Activated CD4-positive, CD25-positive, alpha-beta regulatory T cell (primary cell): ENCODE measurements around the gene CDH4.

Experiments
- DNase-seq, 4 experiments: peaks; one replicate each; lab custom pipeline; 2025; lab: John Stamatoyannopoulos, UW

Gene CDH4

DNA sequence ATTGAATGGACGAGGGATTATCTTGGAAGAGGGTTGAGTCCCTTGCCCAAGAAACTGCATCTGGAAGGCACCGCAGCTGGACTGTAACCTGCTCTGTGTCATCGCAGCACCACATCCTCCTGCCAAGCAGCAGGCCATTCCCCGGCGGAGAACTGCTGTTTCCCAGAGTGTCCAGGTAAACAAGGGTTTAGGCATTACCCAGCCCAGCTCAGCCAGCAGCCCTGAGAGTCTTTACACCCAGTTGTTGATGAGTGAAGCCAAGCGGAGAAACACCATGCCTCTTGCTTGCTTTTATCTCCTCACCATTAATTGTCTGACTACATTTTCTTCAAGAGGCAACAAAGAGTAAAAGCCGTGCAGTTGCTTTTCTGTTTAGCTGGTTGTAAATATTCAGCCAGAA lies 104.1 kb downstream of the CDH4 start:
- DNase-seq = no peak

- no peak for DNase-seq
Observed at GRCh38 chr20:61357119-61357518, 105.1 kb downstream of the CDH4 start.

DNA sequence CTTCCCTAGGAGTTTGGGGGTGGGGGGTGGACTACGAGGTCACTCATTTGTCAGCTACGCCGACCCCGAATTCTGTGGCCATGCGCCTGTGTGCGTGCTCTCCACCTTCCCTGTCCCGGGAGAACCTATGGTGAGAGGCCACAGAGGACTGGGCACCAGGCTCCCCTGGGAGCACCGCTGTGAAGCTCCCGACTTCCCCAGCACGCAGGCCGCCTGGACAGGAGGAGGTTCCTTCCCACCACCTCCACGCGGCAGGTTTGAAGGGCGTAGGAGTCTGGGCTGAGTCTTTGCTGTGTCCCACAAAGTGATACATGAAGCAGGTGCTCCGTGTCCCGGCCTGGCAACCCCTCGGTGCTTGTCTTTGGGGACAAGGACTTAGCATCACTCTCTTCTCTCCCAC lies 107.2 kb downstream of the CDH4 start:
- DNase-seq = no peak

- DNase-seq = no peak
Observed at GRCh38 chr20:61360296-61360695, 108.2 kb downstream of the CDH4 start.

DNA sequence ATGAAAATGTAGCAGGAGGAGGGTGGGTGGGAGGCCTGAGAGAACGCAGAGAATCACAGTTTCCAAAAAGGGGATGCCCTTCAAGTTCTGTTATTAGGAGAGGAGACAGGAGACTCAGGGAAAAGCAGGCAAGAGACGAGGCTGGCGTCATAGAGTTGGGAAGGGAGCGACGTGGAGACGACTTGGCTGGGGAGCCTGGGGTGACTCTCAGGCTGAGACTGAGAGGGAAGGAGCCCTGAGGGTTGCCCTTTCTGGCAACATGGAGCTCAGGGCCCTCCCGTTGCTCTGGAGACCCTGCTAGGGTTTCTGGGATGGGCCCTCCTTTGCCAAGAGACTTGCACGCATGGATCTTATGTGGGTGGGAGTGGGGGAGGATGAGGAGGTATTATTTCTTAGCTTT lies 108.9 kb downstream of the CDH4 start:
- no peak for DNase-seq

- DNase-seq = no peak
Observed at GRCh38 chr20:61361501-61361900, 109.4 kb downstream of the CDH4 start.

- DNase-seq = no peak
Observed at GRCh38 chr20:61364147-61364546, 112.1 kb downstream of the CDH4 start.

DNA sequence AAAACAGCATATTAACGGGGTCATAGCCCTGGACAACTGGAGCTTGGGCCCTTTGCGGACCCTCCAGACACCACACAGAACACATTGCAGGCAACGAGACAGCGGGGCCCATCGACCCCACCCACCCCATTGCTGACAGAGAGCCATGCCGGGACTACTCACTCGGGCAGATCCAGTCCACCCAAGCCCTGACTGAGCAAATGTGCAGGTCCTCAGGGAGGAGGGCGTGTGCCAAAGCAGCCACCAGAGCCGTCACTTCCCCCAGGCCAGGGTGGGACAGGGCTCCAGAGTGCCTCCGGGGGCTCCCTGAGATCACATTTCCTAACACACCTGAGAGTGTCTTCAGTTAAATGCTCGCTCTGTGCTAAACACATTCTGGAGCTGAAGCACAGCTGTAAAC lies 114.9 kb downstream of the CDH4 start:
- no peak for DNase-seq

GRCh38 chr20:61369731-61370520 lies 117.9 kb downstream of the CDH4 start:
- DNase-seq = no peak

GRCh38 chr20:61370841-61371303 lies 118.8 kb downstream of the CDH4 start:
- DNase-seq = no peak

DNA sequence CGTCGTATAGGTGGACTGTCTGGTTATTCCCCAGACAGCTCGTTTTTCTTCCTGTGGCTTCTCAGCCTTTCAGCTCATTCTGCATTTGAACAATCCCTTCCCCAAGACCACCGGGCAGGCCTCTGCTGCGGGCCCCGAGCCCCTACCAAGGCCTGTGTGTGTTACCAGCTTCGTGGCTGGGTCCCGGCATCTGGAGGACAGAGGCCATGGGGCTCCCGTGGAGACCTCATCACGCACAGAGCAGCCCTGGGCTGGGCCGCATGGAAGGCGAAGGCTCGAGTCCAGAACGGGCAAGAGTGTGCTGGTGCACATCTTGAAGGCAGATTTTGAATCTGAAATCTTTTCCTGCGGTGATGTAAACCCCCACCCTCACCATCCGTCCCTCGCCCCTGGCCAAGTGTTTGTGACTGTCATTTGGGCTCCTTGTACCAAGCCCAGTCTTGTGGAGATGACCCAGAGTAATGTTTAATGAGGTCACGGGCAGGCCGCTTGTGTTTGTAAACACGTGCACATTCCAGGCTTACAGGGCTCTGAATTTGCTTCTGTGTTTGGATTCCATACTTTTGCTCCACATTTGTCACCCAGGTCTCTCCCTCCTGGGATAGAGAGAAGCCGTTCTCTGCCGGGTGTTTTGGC lies 119.6 kb downstream of the CDH4 start:
- no peak for DNase-seq

DNA sequence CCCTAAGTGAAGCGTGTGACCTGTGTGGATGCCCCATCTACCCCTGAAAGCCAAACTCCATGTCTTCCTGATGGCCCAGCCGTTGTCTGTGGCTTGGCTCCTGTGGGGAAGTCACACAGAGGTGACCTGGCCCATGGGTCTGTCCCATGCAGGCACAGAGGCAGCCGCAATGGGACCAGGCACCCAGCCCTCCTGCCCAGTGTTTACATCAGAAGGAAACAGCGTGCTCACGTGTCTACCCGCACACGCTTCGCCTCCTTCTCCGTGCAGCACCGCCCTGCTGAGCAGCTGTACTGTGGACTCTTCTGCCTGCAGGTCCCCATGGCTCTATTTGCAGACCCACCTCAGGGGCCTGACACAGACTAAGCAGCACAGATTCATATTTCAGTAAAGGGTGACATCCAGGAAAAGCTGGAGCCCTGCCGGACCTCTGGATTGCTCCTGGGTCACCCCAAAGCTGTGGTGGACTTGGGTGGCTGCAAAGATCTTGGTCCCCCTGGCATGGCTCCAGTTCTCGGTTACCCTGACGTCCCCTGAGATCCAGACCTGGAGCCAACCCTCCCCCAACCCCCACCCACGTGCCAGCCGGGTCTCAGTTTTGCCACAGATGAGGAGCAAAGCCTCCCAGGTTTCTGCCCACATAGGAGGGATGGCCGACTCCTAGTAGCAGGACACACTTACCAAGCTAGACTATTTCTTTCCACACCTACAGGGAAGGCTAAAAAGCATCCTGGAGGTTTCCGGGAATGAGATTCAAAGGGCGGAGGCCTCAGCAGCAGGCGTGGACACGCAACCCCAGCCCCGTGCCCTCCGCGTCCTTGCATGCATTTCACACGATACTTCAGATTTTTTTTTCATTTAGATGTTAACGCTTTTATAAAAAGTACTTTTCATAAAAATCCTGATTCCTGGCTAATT lies 120.3 kb downstream of the CDH4 start:
- no peak for DNase-seq

DNA sequence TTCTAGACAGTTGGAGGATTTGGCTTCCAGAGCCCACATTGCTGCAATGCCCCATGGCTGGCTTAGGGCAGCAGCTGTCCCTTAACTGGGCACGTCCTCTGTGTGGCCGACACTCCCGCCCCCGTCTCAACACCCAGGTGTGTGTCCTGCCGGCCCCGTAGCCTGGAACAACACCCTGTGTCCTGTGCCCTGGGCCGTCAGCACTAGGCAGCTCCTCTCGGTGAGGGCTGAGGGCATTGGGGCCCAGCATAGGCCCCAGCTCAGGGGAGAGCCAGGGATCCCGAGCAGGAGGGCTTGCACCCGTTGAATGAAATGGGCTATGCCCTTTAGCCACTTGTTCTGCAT lies 121.0 kb downstream of the CDH4 start:
- no peak for DNase-seq

DNA sequence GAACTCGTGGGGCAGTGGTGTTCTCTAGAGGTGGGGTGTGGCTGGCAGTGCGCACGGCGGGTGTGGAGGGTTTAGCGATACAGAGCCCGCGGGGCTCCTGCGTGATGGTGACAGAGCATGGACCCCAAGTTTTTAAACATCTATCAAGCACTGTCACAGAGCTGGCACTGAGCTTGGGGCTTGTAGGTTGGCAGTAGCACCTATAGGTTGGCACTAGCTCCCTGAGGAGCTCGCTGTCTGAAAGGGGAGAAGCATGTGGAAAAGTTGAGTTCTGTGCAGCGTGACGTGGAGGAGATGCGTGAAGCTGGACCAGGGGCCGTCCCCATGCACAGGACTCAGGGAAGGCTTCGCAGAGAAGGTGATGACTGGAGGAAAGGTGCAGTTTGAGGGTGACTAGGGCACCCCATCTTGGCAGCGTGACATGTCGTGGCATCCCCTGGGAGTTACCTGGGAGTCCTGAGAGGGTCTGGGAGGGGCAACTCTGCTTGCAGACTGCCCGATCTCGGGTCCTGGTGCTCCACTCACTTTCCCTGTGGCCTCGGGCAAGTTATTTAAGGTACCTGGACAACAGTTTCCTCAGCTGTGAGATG lies 122.0 kb downstream of the CDH4 start:
- no peak for DNase-seq

- DNase-seq = no peak
Observed at GRCh38 chr20:61376541-61377240, 124.6 kb downstream of the CDH4 start.

DNA sequence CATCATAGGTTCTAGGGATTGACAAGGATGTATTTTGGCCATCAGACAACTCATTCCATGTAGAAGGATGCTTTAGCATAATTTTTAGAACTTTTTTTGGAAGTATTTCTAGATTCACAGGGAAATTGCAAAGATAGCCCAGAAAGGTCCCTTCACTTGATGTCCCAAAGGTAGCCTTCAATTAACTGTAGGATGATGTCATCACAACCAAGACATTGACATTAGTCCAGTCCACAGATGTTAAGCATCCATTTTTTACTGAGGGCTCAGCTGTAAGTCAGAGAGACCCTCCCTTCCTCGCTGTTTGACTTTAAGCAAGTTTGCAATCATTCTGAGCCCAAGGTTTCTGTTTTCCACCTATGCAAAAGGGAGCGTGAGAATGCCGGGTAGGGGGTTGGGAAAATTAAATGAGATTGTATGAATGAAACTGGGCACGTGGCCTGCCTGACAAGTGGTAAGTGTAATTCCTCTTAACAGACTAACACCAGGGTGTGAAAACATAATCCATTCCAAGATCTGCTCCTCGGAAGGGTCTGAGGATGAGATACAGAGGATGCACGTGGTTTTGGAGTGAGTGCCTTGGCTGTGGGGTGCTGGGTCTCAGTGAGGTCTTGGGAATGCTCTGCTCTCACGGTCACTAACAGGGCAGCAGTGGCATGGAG lies 126.8 kb downstream of the CDH4 start:
- no peak for DNase-seq

- no peak for DNase-seq
Observed at GRCh38 chr20:61379898-61380544, 128.0 kb downstream of the CDH4 start.

GRCh38 chr20:61380545-61380915 lies 128.5 kb downstream of the CDH4 start:
- DNase-seq = no peak

DNA sequence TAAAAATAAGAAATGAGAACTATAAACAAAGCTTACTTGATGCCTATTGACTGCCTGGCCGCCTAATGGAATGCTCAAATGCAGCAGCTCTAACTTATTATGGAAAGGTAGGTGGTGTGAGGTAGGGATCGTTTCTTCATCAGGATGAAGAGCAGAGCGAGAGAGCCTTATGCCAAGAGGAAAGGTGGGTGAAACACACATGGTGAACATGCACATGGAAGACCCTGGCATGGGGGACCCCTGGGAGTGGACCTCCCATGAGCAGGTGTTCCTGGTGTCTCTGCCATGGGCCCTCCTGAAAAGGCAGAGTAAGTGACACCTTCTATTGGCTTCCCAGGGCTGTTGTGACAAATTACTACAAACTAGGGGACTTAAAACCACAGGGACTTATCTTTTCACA lies 130.1 kb downstream of the CDH4 start:
- DNase-seq = no peak

GRCh38 chr20:61385296-61385695 lies 133.2 kb downstream of the CDH4 start:
- no peak for DNase-seq

GRCh38 chr20:61385731-61386130 lies 133.7 kb downstream of the CDH4 start:
- DNase-seq = no peak
